Right ventricle myocardium superior (tissue), 1 donor: ENCODE data around the gene STX18. TPM values are rescaled to one million over a fixed set of nuclear protein-coding genes. Genes with fewer than 3 reads are reported as not detected.

Source experiments
- ATAC-seq: fragments of 200-7000 bp; cut with Tn5 transposase; one replicate; pipeline ENCODE4 v1.9.1; 2020; ENCODE audit warnings: mild to moderate bottlenecking; ENCODE audit not compliant: poor library complexity
- DNase-seq: peaks from one replicate; pipeline ENCODE4 v3.0.0-alpha.2; 2020
- intact Hi-C: fragments of 100-400 bp; cut with DNase I; formaldehyde crosslinking; loops from one replicate; pipeline ENCODE4 v1.11.2; 2022
- total RNA-seq: library from RNA; stranded (reverse); fragmentation: NEBNext Ultra II Directional; extraction: Animal tissue kit (Norgen Biotek cat#: 25700); gene quantifications from one replicate; pipeline ENCODE4 v1.2.1, GENCODE V29; 2021
- donor health status: DM: no; HTN: yes; CAD: no; lungs with severe emphysema.

STX18 gene
- total RNA-seq, 1 donor from 2014 or later, result 16.0 TPM

DNA sequence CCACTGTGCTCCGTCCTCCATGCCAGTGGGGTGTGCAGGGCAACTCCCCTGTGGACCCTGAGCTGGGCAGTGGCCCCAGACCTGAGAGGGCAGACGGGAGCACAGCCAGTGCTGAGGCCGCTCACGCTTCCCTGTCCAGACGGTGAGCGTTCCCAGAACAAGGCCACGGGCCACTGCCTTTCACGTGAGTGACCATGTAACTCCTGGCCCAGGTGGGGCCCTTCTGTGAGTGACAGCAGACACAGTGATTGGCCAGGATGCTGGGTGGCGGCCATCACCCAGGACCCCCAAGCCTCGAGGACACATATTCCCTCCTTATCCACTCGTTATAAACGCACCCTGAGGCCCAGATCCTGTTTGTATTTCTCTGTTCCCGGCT is 144.4 kb downstream of the STX18 start:
- intact Hi-C loops, result no loop called here
- no peak for DNase-seq
- no peak for ATAC-seq

DNA sequence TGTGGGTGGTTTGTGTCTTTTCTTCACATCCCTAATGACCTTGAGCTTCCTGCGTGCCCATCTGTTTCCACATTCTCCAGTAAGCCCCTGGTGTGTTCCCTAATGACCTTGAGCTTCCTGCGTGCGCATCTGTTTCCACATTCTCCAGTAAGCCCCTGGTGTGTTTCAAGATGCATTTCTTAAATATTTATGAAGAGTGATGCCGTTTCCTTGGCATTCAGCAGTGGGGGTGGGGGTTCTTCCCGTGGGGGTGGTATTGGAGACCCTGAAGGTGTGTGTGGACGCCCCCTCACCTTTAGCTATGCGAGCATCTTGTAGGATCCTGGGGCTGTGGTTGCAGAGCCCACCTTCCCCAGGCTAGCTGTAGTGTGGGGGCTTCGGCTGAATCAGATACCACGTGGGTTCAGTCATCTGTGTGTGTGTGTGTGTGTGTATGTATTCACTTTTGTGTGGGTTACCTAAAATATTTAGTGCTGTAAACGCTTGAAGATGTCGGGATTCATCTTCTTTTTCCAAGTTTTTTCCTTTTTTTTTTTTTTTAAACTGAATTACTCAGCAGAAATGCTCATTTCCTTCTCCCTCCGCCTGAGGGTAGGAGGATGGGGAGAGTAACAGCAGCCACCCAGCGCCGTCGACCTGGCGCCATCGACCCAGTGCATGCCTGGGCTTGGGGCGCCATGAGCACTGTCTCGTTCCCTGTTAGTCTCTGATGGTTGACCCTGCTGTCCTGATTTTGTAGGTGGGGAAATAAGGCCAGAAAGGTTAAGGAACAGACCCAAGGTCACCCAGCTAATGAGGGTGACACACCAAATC is 145.0 kb downstream of the STX18 start:
- no peak for DNase-seq

DNA sequence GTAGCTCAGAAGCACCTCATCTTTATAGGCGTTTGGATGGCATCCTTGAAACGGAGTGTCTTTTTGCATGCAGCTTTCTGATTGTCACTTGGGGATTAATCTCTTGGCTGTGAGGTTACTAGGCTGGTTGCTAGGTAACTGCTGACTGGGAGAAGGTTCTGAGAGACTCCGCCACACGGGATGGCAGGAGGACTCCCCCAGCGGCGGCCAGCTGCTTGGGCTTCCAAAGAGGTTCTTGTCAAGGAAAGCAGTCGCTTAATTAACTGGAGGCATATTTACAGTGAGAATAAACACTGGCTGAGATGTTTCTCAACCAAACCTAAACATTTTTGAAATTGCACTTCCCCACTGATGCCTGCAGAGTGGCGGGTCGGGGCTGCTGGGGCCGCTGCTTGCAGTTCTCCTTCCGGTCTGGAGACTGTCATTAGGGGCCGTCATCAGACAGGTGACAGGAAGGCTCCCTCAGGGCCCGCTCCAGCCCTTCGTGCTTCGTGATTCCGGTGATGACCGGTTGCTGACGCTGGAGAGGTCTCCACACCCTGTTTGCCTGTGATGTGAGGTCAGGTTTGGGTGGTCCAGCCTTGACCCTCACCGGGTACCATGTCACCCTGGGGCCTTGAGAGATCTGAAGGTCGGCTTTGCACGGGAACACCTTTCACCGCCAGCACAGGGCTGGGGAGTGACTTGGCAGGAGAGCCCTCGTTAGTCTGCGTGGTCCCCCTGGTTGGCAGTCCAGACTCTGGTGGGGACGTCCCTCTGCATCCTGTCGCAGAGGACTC is 145.8 kb downstream of the STX18 start:
- intact Hi-C loops, result no loop called here
- ATAC-seq (no peak), DNase-seq (no peak)

More for the DNA sequence above, 145.0 kb downstream of the STX18 start:
- intact Hi-C loops, result no loop called here
- ATAC-seq, result no peak

DNA sequence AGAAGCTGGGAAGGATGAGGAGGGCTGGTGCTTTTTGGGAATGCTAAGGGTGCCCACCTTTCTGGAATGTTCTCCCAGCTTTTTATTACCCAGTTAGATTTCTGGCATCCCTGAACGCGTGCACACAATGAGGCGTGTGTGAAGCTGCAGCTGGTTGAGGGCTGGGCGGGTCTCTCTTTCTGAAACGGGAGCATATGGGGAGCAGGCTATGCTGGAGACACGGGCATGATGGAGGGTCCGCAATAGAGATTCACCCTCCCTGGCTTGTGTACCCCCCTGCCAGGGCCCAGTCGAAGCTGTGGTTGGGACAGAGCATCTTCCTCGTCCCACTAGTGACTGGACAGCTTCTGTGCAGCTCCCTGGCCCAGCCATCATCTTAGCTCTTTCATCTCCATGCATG is 146.5 kb downstream of the STX18 start:
- ATAC-seq (no peak), DNase-seq (no peak)
- intact Hi-C loops, result no loop called here

DNA sequence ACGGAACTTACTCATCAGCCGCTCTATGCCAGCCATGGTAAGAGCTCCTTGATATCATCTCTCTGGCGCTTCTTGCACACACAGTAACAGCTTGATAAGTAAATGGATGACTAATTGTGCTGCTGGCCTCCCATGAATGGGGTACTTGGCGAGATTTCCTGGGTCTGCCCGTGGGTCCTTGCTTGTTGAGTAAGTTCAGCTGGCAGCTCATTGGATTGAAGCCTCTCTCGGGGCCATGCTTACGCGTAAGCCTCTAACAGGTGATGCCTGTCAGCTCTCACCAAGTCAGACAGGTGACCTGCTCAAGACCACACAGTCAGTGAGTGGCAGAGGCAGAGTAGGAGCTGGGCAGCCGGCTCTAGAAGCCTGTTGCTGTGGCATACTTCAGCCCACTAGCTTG is 147.2 kb downstream of the STX18 start:
- intact Hi-C loops, result no loop called here
- DNase-seq (no peak), ATAC-seq (no peak)

DNA sequence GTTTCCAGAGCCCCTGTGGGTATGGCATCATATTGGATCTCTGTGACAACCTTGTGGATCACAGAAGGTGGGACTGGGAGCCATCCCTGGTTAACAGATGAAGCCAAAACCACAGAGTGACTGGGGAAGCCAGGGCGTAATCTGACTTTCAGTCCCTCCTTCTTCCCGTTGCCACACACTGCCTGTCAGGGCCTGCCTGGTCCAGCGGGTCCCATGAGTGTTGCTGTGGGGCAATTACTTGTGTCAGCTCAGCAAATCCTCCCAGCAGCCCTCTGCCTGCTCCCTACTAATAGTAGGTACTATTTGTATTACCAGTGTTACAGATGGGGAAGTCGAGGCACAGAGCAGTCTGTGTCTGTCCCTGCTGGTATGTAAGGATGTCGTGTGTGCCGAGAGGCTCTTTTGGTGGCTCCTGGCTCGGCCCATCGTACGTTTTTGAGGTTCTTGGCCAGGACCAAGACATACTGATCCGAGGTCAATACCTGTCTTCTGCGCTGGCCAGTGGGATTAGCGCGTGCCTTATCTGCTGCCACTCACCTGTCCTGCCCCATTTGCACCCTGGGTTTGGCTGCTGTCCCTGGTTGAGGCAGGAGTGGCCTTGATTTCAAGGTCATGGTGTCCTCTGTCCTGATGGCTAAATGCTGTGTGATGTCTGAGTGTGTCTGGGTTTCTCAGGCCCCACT is 149.2 kb downstream of the STX18 start:
- intact Hi-C loops, result no loop called here
- ATAC-seq, result no peak
- DNase-seq, result no peak

DNA sequence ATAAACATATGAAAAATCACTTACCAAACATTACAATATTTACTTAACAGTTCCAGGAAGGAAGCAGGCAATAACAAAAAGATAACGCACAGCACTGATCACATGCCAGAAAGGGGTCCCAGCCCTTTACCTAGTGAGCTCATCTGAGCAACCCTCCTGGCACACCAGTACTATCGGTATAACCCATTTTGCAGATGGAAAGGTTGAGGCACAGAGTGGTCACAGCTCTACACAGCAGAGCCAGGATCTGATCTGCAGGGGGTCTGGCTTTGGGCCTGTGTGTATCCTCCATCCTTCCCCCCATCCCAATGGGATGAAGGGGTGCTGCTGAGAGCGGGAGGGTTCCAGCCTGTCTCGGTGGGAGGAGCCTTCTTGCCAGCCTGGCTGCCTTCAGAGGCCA is 150.0 kb downstream of the STX18 start:
- no peak for ATAC-seq
- intact Hi-C loops, result no loop called here
- no peak for DNase-seq

DNA sequence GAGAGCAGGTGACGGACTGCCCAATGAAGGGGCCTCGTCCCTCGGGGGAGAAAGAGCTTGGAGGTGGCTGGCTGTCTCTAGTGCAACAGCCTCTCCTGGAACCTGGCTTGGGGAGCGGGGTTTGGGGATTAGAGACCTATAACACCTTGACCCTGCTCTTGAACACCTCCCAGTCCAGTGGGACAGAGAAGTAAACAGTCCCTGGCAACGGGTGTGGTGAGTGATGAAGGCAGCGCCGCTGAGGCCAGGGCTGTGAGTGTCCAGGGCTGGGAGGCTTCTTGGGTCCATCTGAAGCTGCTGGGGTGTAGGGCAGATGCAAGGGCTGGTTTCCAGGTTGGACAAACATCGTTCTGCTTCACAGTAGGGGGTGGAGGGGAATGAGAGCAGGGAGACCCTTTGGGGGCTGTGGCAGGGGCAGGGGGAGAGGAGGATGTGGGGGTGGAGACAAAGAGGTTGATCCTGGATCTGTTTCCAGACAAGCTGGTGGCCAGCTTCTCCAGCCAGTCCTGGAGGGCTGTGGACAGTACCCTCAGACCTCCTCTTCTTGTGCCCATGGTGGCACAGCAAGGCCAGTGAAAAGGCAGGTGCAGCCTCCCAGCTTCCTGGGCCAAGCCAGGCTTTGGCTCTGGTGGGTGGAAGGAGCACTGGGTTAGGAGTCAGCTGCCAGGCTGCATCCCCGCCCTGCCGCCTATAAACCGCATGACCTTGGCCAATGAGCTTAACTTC is 151.2 kb downstream of the STX18 start:
- intact Hi-C loops, result no loop called here
- ATAC-seq, result no peak
- no peak for DNase-seq

DNA sequence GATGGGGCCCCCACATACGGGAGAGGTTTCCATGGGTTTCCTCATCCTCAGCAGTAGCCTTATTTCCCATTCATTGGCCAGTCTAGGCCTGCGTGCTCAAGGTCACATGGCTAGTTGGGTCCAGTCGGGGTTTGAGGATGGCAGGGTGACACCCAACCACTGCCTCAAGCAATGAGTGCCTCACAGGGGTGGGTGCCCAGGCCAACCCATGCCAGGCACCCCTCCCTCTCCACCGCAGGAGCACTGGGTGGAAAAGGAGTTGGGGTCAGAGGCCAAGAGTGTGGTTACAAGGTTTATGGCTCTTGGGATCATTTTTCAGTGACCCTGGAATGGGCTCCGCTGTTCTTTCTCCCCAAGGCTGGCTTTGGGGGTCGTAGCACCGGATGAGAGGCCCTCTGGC is 151.8 kb downstream of the STX18 start:
- ATAC-seq, result no peak
- DNase-seq, result no peak
- intact Hi-C loops, result no loop called here

DNA sequence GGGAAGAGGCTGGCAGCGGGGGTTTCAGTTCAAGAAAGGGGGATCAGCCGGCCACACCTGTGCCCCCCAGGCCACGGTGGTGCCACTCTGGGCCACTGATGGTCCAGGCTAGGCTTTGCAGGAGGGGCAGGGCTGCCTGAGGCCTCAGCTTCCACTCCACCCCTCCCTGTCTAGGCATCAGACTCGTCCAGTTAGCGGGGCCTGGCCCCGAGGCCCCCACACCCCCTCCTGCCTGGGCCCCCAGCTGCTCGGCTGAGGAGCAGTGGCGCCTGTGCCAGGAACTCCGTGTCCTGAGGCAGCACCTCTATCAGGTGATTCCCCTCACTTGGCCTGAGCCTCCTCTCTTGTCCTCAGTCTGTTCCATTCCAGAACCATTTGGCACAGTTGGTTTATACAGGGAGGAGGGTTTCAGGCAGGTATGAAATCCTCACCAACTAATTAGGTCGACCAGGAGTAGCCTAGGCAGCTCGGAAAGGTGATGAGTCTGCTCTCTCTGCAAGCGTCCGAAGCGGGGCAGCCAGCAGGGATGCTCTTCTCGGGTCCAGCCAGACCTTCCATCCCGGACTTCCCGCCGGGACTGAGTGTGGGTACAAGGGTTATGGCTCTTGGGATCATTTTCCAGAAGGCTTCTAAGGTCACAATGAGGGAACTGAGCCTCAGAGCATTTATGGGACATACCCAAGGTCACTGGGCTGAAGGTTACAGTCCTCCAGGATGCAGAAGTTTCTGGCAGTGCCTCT is 152.8 kb downstream of the STX18 start:
- ATAC-seq (no peak), DNase-seq (no peak)
- intact Hi-C loops, result no loop called here

DNA sequence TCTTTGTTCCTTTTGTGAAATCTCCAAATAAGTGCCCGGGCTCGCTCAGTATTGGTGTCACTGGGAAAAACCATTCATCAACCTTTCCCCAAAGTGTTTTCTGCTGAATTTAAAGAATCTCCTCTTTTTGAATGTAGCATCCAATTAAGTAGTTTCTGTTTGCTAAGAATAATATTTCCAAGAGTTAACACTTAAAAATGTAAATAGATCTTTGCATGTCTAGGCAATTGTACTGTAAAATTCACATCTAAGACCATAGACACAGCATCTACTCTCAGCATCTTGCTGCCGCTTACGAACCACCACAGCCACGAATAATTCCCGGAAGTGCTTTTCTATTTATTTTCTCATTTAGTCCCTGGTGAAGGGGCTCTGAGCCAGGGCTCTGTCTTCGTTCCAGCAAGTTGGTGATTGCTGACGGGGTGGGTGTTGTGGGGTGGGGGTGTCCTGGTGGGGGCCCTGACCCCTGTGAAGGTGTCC is 153.5 kb downstream of the STX18 start:
- no peak for ATAC-seq
- intact Hi-C loops, result no loop called here
- no peak for DNase-seq

DNA sequence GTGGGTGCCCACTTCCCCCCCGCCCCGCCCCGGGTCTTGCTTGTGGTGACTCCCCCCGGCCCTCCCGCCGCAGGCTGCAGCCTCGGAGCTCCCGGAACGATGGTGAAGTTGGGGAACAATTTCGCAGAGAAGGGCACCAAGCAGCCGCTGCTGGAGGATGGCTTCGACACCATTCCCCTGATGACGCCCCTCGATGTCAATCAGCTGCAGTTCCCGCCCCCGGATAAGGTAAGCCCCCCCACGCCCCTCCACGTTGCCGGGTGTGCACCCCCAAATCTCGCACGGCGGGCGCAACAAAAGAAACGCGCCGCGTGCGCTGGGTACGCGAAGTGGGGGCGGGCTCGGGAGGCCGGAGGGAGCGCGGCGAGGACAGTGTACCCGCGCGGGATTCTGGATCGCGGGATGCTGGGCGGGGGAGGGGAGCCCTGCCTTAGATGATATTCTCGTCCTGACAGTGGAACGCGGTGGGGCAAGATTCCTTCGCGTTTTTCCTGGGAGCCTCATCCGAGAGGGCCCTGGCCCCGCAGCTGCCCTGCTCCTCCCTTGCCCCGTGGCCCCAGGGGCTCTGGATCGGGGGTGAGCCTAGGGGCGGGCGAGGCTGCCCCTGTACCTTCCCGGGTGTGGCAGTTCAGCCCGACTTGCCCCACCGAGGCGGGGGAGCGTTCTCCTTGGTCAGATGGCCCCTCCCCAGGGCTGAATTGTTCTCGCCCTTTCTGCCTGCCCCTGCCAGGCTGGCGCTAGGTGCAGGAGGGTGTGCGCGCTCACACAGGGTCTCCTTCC is 154.1 kb downstream of the STX18 start:
- ATAC-seq, result no peak
- no peak for DNase-seq
- intact Hi-C loops, result no loop called here

DNA sequence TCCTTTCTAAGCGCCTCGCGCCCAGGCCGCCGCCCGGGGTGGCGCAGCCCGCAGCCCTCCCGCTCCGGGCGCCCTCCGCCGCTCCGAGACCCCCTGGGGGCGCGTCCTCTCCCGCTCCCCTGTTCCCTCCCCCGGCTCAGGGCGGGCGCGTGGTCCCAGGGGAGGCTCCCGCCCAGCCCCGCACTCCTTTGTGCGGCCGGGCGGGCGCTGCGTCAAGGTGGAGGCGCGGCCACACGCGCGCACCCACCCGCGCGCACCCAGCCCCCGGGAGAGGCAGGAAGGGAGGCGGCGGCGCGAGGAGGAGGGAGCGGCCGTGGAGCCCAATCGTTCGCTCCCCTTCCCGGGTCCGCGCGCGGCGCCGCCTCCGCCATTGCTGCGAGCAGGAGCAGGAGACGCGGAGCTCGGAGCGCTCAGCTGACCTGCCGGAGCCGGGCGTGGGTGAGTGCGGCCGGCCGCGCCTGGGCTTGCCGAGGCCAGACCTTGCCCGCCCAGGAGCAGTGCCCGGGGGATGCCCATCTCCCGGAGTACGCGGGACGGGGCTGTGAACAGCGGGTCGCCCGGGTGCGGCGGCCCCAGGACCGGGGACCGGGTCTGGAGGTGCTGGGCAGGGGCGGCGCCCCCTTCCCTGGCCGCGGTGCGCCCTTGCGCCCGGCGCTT is 155.0 kb downstream of the STX18 start, which contains the start of gene NSG1:
Gene NSG1, plus strand, starts transcription at position 367 of the 657 bp plus-strand sequence. CDS start 528 bp downstream, outside the sequence.
- DNase-seq, result no peak
- ATAC-seq, result peak; percentile 55
- intact Hi-C loops, result no loop called here

DNA sequence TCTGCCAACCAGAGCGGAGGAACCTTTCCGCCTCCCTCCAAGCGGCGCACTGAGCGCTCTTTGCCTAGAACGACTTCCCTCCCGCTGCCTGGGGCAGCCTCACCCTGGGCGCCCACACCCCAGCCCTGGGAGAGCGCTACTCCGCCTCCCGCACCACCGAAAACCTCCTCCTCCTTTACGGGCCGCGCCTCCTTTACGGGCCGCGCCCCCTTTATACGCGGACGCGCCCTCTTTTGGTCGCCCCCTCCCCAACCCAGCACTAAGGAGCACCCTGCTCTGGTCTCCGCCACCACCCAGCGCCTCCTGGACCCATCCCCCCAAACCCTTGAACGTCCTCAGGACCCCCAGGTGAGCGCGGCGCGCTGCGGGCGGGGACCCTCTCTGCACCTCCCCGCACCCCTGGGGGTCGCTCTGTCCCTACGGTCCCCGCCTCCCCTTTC is 155.5 kb downstream of the STX18 start:
- DNase-seq, result no peak
- ATAC-seq, result peak; percentile 7

DNA sequence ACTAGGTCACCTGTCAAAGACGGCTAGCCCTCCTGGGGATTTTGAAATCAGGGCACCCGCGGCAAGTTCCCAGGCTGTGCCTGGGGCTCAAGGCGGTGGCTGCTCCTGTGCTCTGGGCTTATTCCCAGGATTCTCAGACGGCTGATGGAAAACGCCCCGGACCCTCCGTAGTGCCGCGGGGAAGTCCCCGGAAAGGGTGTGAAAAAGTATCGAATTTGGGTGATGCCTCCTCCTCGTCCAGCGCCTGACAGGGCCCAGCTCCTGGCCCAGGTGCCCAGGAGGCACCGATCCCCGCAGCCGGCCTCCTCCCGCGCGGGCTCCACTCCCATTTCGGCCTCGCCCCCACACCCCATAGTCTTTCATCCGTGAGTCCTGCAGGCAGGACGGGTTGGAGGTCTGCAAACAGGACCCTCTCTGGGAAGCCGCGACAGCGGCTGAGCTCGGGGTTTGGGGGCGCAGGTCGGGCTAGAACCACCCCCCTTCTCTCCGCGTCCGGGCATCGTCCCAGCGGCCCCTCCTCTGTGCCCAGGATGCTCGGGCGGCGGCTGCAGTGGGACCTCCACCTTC is 156.0 kb downstream of the STX18 start:
- intact Hi-C loops, result no loop called here
- ATAC-seq (no peak), DNase-seq (no peak)

More for the DNA sequence above, 155.5 kb downstream of the STX18 start:
- intact Hi-C loops, result no loop called here

DNA sequence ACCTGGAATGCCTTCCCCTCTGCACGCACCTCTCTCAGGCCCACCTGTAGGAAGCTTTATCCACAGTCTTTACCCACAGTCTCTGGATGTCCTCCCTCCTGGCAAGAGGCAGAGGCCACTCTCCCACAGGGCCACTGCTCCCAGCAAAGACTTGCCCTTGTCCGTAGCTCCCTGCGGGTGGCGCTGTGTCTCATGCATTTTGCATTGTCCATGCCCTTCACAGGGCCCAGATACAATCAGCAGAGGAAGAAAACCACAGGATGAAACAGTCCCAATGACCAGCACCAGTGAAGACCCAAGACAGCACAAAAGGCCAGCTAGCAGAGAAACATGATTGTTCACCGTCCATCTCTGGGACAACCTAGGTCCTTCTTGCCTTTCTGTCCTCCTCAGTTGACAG is 157.0 kb downstream of the STX18 start:
- ATAC-seq (no peak), DNase-seq (no peak)
- intact Hi-C loops, result no loop called here
